Uterus (tissue), 2 donors: ENCODE measurements around the gene PELI2.

Experiments
- CTCF ChIP-seq, 4 experiments: fragments of 200-600 bp in 2 of 4; fragments of 450-650 bp in 2 of 4; sonication (generic) in 2 of 4; IDR thresholded peaks; one replicate each; pipeline ENCODE4 v1.5.1; 2016 to 2019; ENCODE audit warnings: antibody characterized with exemption in 4 of 4, mild to moderate bottlenecking in 2 of 4, moderate library complexity in 1 of 4
- POLR2A ChIP-seq, 2 donors: fragments of 450-650 bp; IDR thresholded peaks; one replicate each; pipeline ENCODE4 v1.6.1; 2016; ENCODE audit warnings: antibody characterized with exemption in 2 of 2, mild to moderate bottlenecking in 1 of 2, moderate library complexity in 1 of 2

- TF ChIP-seq CTCF (IDR thresholded peaks at IDR 0.05) (no peak), POLR2A (IDR thresholded peaks at IDR 0.05) (no peak)
These were observed 19.6 kb downstream of the PELI2 start for GRCh38 chr14:56137849-56138248.
